HUES64 (cell line): ENCODE data around the gene COL6A6. TPM values are rescaled to one million over a fixed set of nuclear protein-coding genes. Genes with fewer than 3 reads are reported as not detected.
A peak's percentile ranks its signal among the peaks of the same experiment; 100 is the strongest.

Source experiments
- H3K27ac ChIP-seq: 2 replicates; pipeline ENCODE4 v1.7.0; 2013; ENCODE audit warnings: low read depth, low read length, inconsistent platforms
- H3K27me3 ChIP-seq: 2 replicates; pipeline ENCODE4 v1.6.1; 2013; ENCODE audit warnings: mild to moderate bottlenecking, low read length; ENCODE audit not compliant: insufficient read depth
- H3K36me3 ChIP-seq: 2 replicates; pipeline ENCODE4 v1.6.1; 2013; ENCODE audit warnings: mild to moderate bottlenecking, low read length; ENCODE audit not compliant: insufficient read depth
- H3K4me1 ChIP-seq: 2 replicates; pipeline ENCODE4 v1.6.1; 2013; ENCODE audit warnings: mild to moderate bottlenecking, low read length, moderate library complexity; ENCODE audit not compliant: insufficient read depth
- H3K4me3 ChIP-seq: 2 replicates; pipeline ENCODE4 v1.5.1; 2013; ENCODE audit warnings: mild to moderate bottlenecking, low read length, moderate library complexity
- H3K9ac ChIP-seq: 2 replicates; pipeline ENCODE4 v1.6.1; 2013; ENCODE audit warnings: mild to moderate bottlenecking, low read depth, low read length
- H3K9me3 ChIP-seq: 2 replicates; pipeline ENCODE4 v1.6.1; 2013; ENCODE audit warnings: low read depth, low read length; ENCODE audit not compliant: insufficient read depth
- WGBS: fragments of 150-250, 120-280 bp; methylation state at CpG from one replicate; pipeline ENCODE4 v1.1.7; 2013; ENCODE audit warnings: missing lambda C conversion rate; 5-methylcytosine and 5-hydroxymethylcytosine counted together
- polyA plus RNA-seq, 2 experiments: library from polyadenylated mRNA; stranded (reverse); fragments of 50-300 nt; gene quantifications; one replicate each; pipeline ENCODE4 v1.2.3, GENCODE V29; 2013

Gene COL6A6
- polyA plus RNA-seq (2013, experiment 1 of 2) = 0.20 TPM
- 0.13 TPM for polyA plus RNA-seq (2013, experiment 2 of 2)

- WGBS = 3% methylated on average over 53 of the region's 58 CpGs
- peak within 1 kb of the TSS; percentile 61 for H3K4me3 ChIP-seq
Measured at GRCh38 chr3:130516645-130517512, at the start of gene COL6A6. TSS of gene COL6A6 (plus strand) at chr3:130517177. CDS start at chr3:130560365, 43,188 bp downstream.

GRCh38 chr3:130468311-130468710 is 48.7 kb upstream of the COL6A6 start:
- Histone ChIP-seq H3K4me3 (no peak overlapping the region), H3K27ac (no peak overlapping the region), H3K9ac (no peak overlapping the region), H3K9me3 (no peaks in the 10 kb centered on the region), H3K4me1 (no peaks in the 10 kb centered on the region), H3K36me3 (no peaks in the 10 kb centered on the region), H3K27me3 (no peaks in the 10 kb centered on the region)
- 90% methylated on average over 1 of the region's 1 CpG for WGBS

More at GRCh38 chr3:130516645-130517512, at the start of gene COL6A6:
- H3K36me3 ChIP-seq = no peaks in the 10 kb centered on the region
- H3K27ac ChIP-seq = no peak within 1 kb of the TSS
- peaks cover 7% of the 10 kb centered on the region; the same call in 1 of the 2 replicates for H3K4me1 ChIP-seq
- peaks cover 47% of the 10 kb centered on the region for H3K27me3 ChIP-seq
- peak within 1 kb of the TSS; percentile 28 for H3K9ac ChIP-seq
- no peaks in the 10 kb centered on the region for H3K9me3 ChIP-seq

GRCh38 chr3:130470126-130470525 is 46.9 kb upstream of the COL6A6 start:
- Histone ChIP-seq H3K9me3 (no peaks in the 10 kb centered on the region), H3K4me3 (no peak overlapping the region), H3K27me3 (no peaks in the 10 kb centered on the region), H3K4me1 (no peaks in the 10 kb centered on the region), H3K27ac (no peak overlapping the region), H3K9ac (no peak overlapping the region), H3K36me3 (no peaks in the 10 kb centered on the region)
- 78% methylated on average over 2 of the region's 3 CpGs for WGBS

- Histone ChIP-seq H3K9ac (no peak overlapping the region), H3K4me3 (no peak overlapping the region), H3K4me1 (no peaks in the 10 kb centered on the region), H3K9me3 (no peaks in the 10 kb centered on the region), H3K36me3 (no peaks in the 10 kb centered on the region), H3K27me3 (no peaks in the 10 kb centered on the region), H3K27ac (no peak overlapping the region)
- 47% methylated on average over 2 of the region's 2 CpGs for WGBS
Measured at GRCh38 chr3:130473416-130473815, 43.6 kb upstream of the COL6A6 start.

GRCh38 chr3:130480736-130481135 is 36.2 kb upstream of the COL6A6 start:
- WGBS = 42% methylated on average over 4 of the region's 4 CpGs
- Histone ChIP-seq H3K9me3 (no peaks in the 10 kb centered on the region), H3K27ac (no peak overlapping the region), H3K36me3 (no peaks in the 10 kb centered on the region), H3K9ac (no peak overlapping the region), H3K27me3 (no peaks in the 10 kb centered on the region), H3K4me3 (no peak overlapping the region), H3K4me1 (no peaks in the 10 kb centered on the region)

GRCh38 chr3:130488288-130488687 is 28.7 kb upstream of the COL6A6 start:
- no peak overlapping the region for H3K9ac ChIP-seq
- no peak overlapping the region for H3K27ac ChIP-seq
- H3K36me3 ChIP-seq = no peaks in the 10 kb centered on the region
- 92% methylated on average over 1 of the region's 1 CpG for WGBS
- no peaks in the 10 kb centered on the region for H3K4me1 ChIP-seq
- no peaks in the 10 kb centered on the region for H3K27me3 ChIP-seq
- no peaks in the 10 kb centered on the region for H3K9me3 ChIP-seq
- no peak overlapping the region for H3K4me3 ChIP-seq

GRCh38 chr3:130488769-130489450 is 28.1 kb upstream of the COL6A6 start:
- no peaks in the 10 kb centered on the region for H3K9me3 ChIP-seq
- H3K9ac ChIP-seq = no peak overlapping the region
- WGBS = 100% methylated on average over 1 of the region's 2 CpGs

GRCh38 chr3:130490241-130490640 is 26.7 kb upstream of the COL6A6 start:
- Histone ChIP-seq H3K9me3 (no peaks in the 10 kb centered on the region), H3K27ac (no peak overlapping the region), H3K4me1 (no peaks in the 10 kb centered on the region), H3K27me3 (no peaks in the 10 kb centered on the region), H3K36me3 (no peaks in the 10 kb centered on the region), H3K9ac (no peak overlapping the region), H3K4me3 (no peak overlapping the region)
- WGBS = 100% methylated on average over 1 of the region's 1 CpG

More at GRCh38 chr3:130488769-130489450, 28.1 kb upstream of the COL6A6 start:
- Histone ChIP-seq H3K27ac (no peak overlapping the region), H3K27me3 (no peaks in the 10 kb centered on the region), H3K4me3 (no peak overlapping the region), H3K4me1 (no peaks in the 10 kb centered on the region), H3K36me3 (no peaks in the 10 kb centered on the region)

GRCh38 chr3:130491431-130491830 is 25.5 kb upstream of the COL6A6 start:
- Histone ChIP-seq H3K4me3 (no peak overlapping the region), H3K9ac (no peak overlapping the region)
- 93% methylated on average over 6 of the region's 6 CpGs for WGBS

GRCh38 chr3:130504701-130505100 is 12.3 kb upstream of the COL6A6 start:
- WGBS = 96% methylated on average over 1 of the region's 2 CpGs
- Histone ChIP-seq H3K27me3 (no peaks in the 10 kb centered on the region), H3K4me1 (peaks cover 4% of the 10 kb centered on the region; the same call in 1 of the 2 replicates), H3K4me3 (no peak overlapping the region), H3K27ac (no peak overlapping the region), H3K9me3 (no peaks in the 10 kb centered on the region), H3K9ac (no peak overlapping the region), H3K36me3 (no peaks in the 10 kb centered on the region)

More at GRCh38 chr3:130491431-130491830, 25.5 kb upstream of the COL6A6 start:
- no peaks in the 10 kb centered on the region for H3K9me3 ChIP-seq
- H3K27ac ChIP-seq = no peak overlapping the region
- H3K36me3 ChIP-seq = no peaks in the 10 kb centered on the region
- no peaks in the 10 kb centered on the region for H3K27me3 ChIP-seq
- H3K4me1 ChIP-seq = no peaks in the 10 kb centered on the region

GRCh38 chr3:130506031-130506430 is 10.9 kb upstream of the COL6A6 start:
- no peak overlapping the region for H3K4me3 ChIP-seq
- no peak overlapping the region for H3K9ac ChIP-seq
- WGBS = 89% methylated on average over 3 of the region's 3 CpGs
- no peaks in the 10 kb centered on the region for H3K9me3 ChIP-seq
- no peak overlapping the region for H3K27ac ChIP-seq
- peaks cover 4% of the 10 kb centered on the region; the same call in 1 of the 2 replicates for H3K4me1 ChIP-seq
- no peaks in the 10 kb centered on the region for H3K36me3 ChIP-seq
- no peaks in the 10 kb centered on the region for H3K27me3 ChIP-seq
